A549 (cell line): ENCODE data around the gene ANKAR.

ENCODE experiments used
- EP300 ChIP-seq, 2 experiments: fragments of >200 bp; sonication (Bioruptor Twin); formaldehyde crosslinking; IDR thresholded peaks; 2 replicates in 1 of 2; 3 replicates in 1 of 2; pipeline ENCODE4 v1.6.1; 2016 to 2017
- POLR2A ChIP-seq: IDR thresholded peaks from 2 replicates; pipeline ENCODE4 v1.6.1; 2012; ENCODE audit warnings: mild to moderate bottlenecking, low read length
- RNF2 ChIP-seq: fragments of 200-600 bp; sonication (generic); IDR thresholded peaks from 2 replicates; pipeline ENCODE4 v1.6.1; 2016; ENCODE audit warnings: low read depth, mild to moderate bottlenecking, antibody characterized with exemption, moderate library complexity, borderline replicate concordance
- TFCP2L1 ChIP-seq: fragments of 250-450 bp; sonication (Bioruptor Pico); IDR thresholded peaks from 2 replicates; pipeline ENCODE4 v1.5.0; 2021; ENCODE audit warnings: mild to moderate bottlenecking
- TF ChIP-seq, protein P1 (sequence below): fragments of 250-450 bp; sonication (Bioruptor Pico); IDR thresholded peaks from 2 replicates; pipeline ENCODE4 v1.5.0; 2021; ENCODE audit warnings: mild to moderate bottlenecking, moderate library complexity, borderline replicate concordance
- TF ChIP-seq, protein P2 (sequence below): fragments of >200 bp; sonication (Bioruptor Twin); formaldehyde crosslinking; IDR thresholded peaks from 3 replicates; pipeline ENCODE4 v1.5.1; 2016

DNA sequence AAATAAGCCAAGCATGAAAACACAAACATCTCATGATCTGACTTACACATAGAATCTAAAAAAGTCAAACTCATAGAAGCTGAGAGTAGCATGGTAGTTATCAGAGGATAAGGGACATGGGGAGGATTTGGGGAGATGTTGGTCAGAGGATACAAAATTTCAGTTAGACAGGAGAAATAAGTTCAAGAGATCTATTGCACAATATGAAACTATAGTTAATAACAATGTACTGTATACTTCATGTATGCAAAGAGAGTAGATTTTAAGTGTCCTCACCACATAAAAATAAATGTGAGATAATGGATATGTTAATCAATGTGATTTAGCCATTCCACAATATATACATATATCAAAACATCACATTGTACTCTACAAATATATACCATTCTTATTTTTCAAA is 23.2 kb upstream of the ANKAR start:
- TF ChIP-seq, protein P1, sequence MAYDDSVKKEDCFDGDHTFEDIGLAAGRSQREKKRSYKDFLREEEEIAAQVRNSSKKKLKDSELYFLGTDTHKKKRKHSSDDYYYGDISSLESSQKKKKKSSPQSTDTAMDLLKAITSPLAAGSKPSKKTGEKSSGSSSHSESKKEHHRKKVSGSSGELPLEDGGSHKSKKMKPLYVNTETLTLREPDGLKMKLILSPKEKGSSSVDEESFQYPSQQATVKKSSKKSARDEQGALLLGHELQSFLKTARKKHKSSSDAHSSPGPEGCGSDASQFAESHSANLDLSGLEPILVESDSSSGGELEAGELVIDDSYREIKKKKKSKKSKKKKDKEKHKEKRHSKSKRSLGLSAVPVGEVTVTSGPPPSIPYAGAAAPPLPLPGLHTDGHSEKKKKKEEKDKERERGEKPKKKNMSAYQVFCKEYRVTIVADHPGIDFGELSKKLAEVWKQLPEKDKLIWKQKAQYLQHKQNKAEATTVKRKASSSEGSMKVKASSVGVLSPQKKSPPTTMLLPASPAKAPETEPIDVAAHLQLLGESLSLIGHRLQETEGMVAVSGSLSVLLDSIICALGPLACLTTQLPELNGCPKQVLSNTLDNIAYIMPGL (CRISPR knock-in tag) = no peak
- TF ChIP-seq, protein P2, sequence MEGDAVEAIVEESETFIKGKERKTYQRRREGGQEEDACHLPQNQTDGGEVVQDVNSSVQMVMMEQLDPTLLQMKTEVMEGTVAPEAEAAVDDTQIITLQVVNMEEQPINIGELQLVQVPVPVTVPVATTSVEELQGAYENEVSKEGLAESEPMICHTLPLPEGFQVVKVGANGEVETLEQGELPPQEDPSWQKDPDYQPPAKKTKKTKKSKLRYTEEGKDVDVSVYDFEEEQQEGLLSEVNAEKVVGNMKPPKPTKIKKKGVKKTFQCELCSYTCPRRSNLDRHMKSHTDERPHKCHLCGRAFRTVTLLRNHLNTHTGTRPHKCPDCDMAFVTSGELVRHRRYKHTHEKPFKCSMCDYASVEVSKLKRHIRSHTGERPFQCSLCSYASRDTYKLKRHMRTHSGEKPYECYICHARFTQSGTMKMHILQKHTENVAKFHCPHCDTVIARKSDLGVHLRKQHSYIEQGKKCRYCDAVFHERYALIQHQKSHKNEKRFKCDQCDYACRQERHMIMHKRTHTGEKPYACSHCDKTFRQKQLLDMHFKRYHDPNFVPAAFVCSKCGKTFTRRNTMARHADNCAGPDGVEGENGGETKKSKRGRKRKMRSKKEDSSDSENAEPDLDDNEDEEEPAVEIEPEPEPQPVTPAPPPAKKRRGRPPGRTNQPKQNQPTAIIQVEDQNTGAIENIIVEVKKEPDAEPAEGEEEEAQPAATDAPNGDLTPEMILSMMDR = no peak
- no peak for TF ChIP-seq EP300 (IDR thresholded peaks at IDR 0.05)
- no peak for TF ChIP-seq TFCP2L1 (CRISPR knock-in tag)
- TF ChIP-seq RNF2 = no peak
- TF ChIP-seq POLR2A = no peak
